WI38 (cell line): ENCODE results near the gene ST8SIA2.

Experiments
- H3K4me3 ChIP-seq: 2 replicates; pipeline ENCODE4 v1.5.1; 2011; ENCODE audit warnings: low read depth, mild to moderate bottlenecking, control low read depth, low read length
- CTCF ChIP-seq: IDR thresholded peaks from 2 replicates; pipeline ENCODE4 v1.5.1; 2012; ENCODE audit warnings: low read depth, mild to moderate bottlenecking, control low read depth, low read length

ST8SIA2 gene

GRCh38 chr15:92417716-92418115, 24.0 kb downstream of the ST8SIA2 start:
- H3K4me3 ChIP-seq = no peak overlapping the region
- TF ChIP-seq CTCF = no peak

- H3K4me3 ChIP-seq = no peak overlapping the region
- TF ChIP-seq CTCF = no peak
These were observed 25.2 kb downstream of the ST8SIA2 start for GRCh38 chr15:92418864-92419263.

GRCh38 chr15:92421976-92422375, 28.3 kb downstream of the ST8SIA2 start:
- no peak for TF ChIP-seq CTCF

GRCh38 chr15:92425578-92426225, 32.0 kb downstream of the ST8SIA2 start:
- H3K4me3 ChIP-seq = no peak overlapping the region
- no peak for TF ChIP-seq CTCF

More at GRCh38 chr15:92421976-92422375, 28.3 kb downstream of the ST8SIA2 start:
- H3K4me3 ChIP-seq = no peak overlapping the region

GRCh38 chr15:92429378-92430068, 35.8 kb downstream of the ST8SIA2 start:
- no peak overlapping the region for H3K4me3 ChIP-seq
- no peak for TF ChIP-seq CTCF

GRCh38 chr15:92430069-92430440, 36.4 kb downstream of the ST8SIA2 start:
- no peak overlapping the region for H3K4me3 ChIP-seq
- TF ChIP-seq CTCF = no peak

- no peak overlapping the region for H3K4me3 ChIP-seq
- TF ChIP-seq CTCF = no peak
These were observed 41.5 kb downstream of the ST8SIA2 start for GRCh38 chr15:92435145-92435544.
